Suprapubic skin (tissue), 4 donors: ENCODE results near the gene PAQR7.

ENCODE experiments used
- EP300 ChIP-seq: sonication (generic); formaldehyde crosslinking; IDR thresholded peaks from one replicate; pipeline ENCODE4 v1.6.1; 2017; ENCODE audit warnings: antibody characterized with exemption
- POLR2A ChIP-seq, 2 donors: fragments of 450-650 bp; IDR thresholded peaks; one replicate each; pipeline ENCODE4 v1.6.1; 2017; ENCODE audit warnings: antibody characterized with exemption in 2 of 2, mild to moderate bottlenecking in 2 of 2, moderate library complexity in 2 of 2
- POLR2AphosphoS5 ChIP-seq, 3 donors: sonication (generic); formaldehyde crosslinking; IDR thresholded peaks; one replicate each; pipeline ENCODE4 v1.6.1; 2017; ENCODE audit warnings: antibody characterized with exemption in 3 of 3
- TF ChIP-seq, protein P1 (sequence below), 2 donors: fragments of 200-600 bp in 1 of 2; fragments of 450-650 bp in 1 of 2; sonication (generic) in 1 of 2; IDR thresholded peaks; one replicate each; pipeline ENCODE4 v1.5.1; 2016 to 2019; ENCODE audit warnings: antibody characterized with exemption in 2 of 2, mild to moderate bottlenecking in 1 of 2, moderate library complexity in 1 of 2

DNA sequence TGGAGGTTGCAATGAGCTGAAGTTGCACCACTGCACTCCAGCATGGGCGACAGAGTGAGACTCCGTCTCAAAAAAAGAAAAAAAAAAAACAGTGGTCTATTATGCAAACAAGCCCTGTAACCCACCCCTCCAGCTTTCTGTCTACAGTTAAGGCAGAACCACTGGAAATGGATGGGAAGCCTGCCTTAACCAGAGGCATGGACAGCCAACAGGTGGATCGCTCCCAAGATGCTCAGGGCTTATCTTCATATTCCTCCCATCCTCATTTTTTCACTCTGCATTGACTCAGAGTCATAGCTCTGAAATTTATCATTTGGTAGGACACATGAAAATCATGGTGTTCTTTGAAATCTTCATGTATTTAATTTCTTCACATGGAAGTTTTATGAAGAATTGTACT, 47.0 kb downstream of the PAQR7 start:
- TF ChIP-seq POLR2A (IDR thresholded peaks at IDR 0.05) (no peak), EP300 (no peak), POLR2AphosphoS5 (IDR thresholded peaks at IDR 0.05) (no peak)
- TF ChIP-seq, protein P1, sequence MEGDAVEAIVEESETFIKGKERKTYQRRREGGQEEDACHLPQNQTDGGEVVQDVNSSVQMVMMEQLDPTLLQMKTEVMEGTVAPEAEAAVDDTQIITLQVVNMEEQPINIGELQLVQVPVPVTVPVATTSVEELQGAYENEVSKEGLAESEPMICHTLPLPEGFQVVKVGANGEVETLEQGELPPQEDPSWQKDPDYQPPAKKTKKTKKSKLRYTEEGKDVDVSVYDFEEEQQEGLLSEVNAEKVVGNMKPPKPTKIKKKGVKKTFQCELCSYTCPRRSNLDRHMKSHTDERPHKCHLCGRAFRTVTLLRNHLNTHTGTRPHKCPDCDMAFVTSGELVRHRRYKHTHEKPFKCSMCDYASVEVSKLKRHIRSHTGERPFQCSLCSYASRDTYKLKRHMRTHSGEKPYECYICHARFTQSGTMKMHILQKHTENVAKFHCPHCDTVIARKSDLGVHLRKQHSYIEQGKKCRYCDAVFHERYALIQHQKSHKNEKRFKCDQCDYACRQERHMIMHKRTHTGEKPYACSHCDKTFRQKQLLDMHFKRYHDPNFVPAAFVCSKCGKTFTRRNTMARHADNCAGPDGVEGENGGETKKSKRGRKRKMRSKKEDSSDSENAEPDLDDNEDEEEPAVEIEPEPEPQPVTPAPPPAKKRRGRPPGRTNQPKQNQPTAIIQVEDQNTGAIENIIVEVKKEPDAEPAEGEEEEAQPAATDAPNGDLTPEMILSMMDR (IDR thresholded peaks at IDR 0.05), result no peak
